ENCODE data around the gene MTHFSD.

The MTHFSD gene

DNA sequence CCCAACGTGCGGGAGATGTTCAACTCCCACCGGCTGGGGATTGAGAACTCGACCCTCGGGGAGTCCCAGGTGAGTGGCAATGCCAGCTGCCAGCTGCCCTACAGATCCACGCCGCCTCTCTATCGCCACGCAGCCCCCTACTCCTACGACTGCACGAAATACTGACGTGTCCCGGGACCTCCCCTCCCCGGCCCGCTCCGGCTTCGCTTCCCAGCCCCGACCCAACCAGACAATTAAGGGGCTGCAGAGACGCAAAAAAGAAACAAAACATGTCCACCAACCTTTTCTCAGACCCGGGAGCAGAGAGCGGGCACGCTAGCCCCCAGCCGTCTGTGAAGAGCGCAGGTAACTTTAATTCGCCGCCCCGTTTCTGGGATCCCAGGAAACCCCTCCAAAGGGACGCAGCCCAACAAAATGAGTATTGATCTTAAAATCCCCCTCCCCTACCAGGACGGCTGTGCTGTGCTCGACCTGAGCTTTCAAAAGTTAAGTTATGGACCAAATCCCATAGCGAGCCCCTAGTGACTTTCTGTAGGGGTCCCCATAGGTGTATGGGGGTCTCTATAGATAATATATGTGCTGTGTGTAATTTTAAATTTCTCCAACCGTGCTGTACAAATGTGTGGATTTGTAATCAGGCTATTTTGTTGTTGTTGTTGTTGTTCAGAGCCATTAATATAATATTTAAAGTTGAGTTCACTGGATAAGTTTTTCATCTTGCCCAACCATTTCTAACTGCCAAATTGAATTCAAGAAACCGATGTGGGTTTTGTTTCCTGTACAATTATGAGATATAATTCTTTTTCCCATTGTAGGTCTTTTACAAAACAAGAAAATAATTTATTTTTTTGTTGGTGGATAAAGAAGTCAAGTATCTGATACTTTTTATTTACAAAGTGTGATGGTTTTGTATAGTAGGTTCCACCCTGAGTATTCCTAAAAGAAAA, 13.9 kb upstream of the MTHFSD start:
- DNase-seq (ENCODE audit: low read depth) = no peak
- peak overlapping the region; percentile 51 for H3K4me3 ChIP-seq (ENCODE audit: low read length)
- TF ChIP-seq, protein P1, sequence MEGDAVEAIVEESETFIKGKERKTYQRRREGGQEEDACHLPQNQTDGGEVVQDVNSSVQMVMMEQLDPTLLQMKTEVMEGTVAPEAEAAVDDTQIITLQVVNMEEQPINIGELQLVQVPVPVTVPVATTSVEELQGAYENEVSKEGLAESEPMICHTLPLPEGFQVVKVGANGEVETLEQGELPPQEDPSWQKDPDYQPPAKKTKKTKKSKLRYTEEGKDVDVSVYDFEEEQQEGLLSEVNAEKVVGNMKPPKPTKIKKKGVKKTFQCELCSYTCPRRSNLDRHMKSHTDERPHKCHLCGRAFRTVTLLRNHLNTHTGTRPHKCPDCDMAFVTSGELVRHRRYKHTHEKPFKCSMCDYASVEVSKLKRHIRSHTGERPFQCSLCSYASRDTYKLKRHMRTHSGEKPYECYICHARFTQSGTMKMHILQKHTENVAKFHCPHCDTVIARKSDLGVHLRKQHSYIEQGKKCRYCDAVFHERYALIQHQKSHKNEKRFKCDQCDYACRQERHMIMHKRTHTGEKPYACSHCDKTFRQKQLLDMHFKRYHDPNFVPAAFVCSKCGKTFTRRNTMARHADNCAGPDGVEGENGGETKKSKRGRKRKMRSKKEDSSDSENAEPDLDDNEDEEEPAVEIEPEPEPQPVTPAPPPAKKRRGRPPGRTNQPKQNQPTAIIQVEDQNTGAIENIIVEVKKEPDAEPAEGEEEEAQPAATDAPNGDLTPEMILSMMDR (IDR thresholded peaks at IDR 0.05; ENCODE audit: insufficient read depth, low read depth, low read length, missing control alignments) = no peak

DNA sequence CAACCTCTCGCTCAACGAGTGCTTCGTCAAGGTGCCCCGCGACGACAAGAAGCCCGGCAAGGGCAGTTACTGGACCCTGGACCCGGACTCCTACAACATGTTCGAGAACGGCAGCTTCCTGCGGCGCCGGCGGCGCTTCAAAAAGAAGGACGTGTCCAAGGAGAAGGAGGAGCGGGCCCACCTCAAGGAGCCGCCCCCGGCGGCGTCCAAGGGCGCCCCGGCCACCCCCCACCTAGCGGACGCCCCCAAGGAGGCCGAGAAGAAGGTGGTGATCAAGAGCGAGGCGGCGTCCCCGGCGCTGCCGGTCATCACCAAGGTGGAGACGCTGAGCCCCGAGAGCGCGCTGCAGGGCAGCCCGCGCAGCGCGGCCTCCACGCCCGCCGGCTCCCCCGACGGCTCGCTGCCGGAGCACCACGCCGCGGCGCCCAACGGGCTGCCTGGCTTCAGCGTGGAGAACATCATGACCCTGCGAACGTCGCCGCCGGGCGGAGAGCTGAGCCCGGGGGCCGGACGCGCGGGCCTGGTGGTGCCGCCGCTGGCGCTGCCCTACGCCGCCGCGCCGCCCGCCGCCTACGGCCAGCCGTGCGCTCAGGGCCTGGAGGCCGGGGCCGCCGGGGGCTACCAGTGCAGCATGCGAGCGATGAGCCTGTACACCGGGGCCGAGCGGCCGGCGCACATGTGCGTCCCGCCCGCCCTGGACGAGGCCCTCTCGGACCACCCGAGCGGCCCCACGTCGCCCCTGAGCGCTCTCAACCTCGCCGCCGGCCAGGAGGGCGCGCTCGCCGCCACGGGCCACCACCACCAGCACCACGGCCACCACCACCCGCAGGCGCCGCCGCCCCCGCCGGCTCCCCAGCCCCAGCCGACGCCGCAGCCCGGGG, 12.9 kb upstream of the MTHFSD start:
- H3K4me3 ChIP-seq (ENCODE audit: low read length) = peak overlapping the region; percentile 51
- peak; percentile 39 for DNase-seq (ENCODE audit: low read depth)
- TF ChIP-seq, protein P1 (IDR thresholded peaks at IDR 0.05; ENCODE audit: insufficient read depth, low read depth, low read length, missing control alignments) = no peak

DNA sequence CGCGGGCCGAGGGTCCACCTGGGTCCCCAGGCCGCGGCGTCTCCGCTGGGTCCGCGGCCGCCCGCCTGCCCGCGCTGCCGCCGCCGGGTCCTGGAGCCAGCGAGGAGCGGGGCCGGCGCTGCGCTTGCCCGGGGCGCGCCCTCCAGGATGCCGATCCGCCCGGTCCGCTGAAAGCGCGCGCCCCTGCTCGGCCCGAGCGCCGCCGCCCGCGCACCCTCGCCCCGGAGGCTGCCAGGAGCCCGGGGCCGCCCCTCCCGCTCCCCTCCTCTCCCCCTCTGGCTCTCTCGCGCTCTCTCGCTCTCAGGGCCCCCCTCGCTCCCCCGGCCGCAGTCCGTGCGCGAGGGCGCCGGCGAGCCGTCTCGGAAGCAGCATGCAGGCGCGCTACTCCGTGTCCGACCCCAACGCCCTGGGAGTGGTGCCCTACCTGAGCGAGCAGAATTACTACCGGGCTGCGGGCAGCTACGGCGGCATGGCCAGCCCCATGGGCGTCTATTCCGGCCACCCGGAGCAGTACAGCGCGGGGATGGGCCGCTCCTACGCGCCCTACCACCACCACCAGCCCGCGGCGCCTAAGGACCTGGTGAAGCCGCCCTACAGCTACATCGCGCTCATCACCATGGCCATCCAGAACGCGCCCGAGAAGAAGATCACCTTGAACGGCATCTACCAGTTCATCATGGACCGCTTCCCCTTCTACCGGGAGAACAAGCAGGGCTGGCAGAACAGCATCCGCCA, 12.1 kb upstream of the MTHFSD start:
- peak overlapping the region; percentile 47 for H3K4me3 ChIP-seq (ENCODE audit: low read length)
- peak; percentile 68 for DNase-seq (ENCODE audit: low read depth)
- TF ChIP-seq, protein P1 (IDR thresholded peaks at IDR 0.05; ENCODE audit: insufficient read depth, low read depth, low read length, missing control alignments) = no peak

DNA sequence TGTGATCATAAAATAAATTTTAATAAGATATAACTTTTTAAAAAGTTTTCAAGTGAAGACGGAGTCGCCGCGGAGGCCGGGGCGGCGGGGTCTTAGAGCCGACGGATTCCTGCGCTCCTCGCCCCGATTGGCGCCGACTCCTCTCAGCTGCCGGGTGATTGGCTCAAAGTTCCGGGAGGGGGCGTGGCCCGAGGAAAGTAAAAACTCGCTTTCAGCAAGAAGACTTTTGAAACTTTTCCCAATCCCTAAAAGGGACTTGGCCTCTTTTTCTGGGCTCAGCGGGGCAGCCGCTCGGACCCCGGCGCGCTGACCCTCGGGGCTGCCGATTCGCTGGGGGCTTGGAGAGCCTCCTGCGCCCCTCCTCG, 11.5 kb upstream of the MTHFSD start, which contains the start of gene FOXC2:
FOXC2 (plus strand) TSS at position 229 of the 365 bp plus-strand sequence. CDS start 507 bp downstream, outside the sequence.
- H3K4me3 ChIP-seq (ENCODE audit: low read length) = peak within 1 kb of the TSS; percentile 47
- TF ChIP-seq, protein P1 (IDR thresholded peaks at IDR 0.05; ENCODE audit: insufficient read depth, low read depth, low read length, missing control alignments) = no peak
- DNase-seq (ENCODE audit: low read depth) = peak; percentile 95

DNA sequence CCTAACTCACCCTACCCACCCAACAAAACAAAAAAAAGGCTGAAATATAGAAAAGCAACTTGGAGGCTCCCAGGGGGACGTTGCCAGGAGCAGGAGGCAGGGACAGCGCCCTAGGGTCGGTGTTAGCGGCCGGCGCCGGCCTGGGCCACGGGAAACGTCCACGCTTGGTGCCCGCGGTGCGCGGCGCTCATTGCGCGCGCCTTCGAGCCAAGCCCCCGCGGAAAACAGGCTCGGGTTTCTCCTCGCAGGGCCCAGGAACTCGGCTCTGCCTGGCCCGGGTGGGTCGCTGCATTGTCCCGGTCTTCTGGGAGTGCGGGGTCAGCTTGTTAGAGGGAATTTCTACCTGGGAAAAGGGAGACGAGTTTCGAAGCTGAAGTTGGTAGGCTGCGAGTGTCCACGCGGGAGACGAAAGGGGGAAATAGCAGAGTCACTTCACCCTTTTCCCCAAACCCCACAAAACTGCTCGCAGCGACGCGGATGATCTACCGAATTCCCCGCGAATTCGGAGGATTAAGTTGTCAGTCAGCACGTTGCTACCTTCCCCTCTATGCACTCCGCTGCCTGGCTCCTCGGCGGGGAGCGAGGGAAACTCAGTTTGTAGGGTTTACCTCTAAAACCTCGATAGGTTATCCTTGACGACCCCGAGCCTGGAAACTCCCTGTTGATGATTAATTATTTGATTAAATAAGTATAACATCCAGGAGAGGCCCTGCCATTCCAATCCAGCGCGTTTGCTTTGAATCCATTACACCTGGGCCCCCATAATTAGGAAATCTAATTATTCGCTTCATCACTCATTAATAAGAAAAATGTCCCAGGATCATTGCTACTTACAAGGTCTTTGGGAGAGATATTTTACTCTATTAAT, 10.8 kb upstream of the MTHFSD start:
- TF ChIP-seq, protein P1 (IDR thresholded peaks at IDR 0.05; ENCODE audit: insufficient read depth, low read depth, low read length, missing control alignments) = no peak
- no peak for DNase-seq (ENCODE audit: low read depth)
- H3K4me3 ChIP-seq (ENCODE audit: low read length) = no peak overlapping the region
